BE2C (cell line): Measurements from ENCODE around the gene LRRC4C.
"Not testable (repeated sequence)": the region's sequence is repeated elsewhere in the genome, so short reads cannot be mapped to it uniquely, and the experiment has no call there.

ENCODE experiments used
- DNase-seq: peaks from one replicate; pipeline ENCODE4 v3.0.0-alpha.2; 2020
- H3K27me3 ChIP-seq: fragments of 250-450 bp; sonication (Bioruptor Pico); 2 replicates; pipeline ENCODE4 v1.5.1; 2020; ENCODE audit warnings: mild to moderate bottlenecking
- H3K36me3 ChIP-seq: fragments of 250-450 bp; sonication (Bioruptor Pico); 2 replicates; pipeline ENCODE4 v1.5.1; 2020; ENCODE audit warnings: mild to moderate bottlenecking
- H3K4me1 ChIP-seq: fragments of 250-450 bp; sonication (Bioruptor Pico); 2 replicates; pipeline ENCODE4 v1.5.1; 2020
- H3K4me3 ChIP-seq: 2 replicates; pipeline ENCODE4 v1.5.1; 2011; ENCODE audit warnings: low read depth, low read length
- H3K9me3 ChIP-seq: fragments of 250-450 bp; sonication (Bioruptor Pico); 2 replicates; pipeline ENCODE4 v1.5.1; 2020
- TF ChIP-seq, protein P1 (sequence below): IDR thresholded peaks from 2 replicates; pipeline ENCODE4 v1.5.1; 2012; ENCODE audit warnings: mild to moderate bottlenecking, low read depth, low read length

LRRC4C gene

DNA sequence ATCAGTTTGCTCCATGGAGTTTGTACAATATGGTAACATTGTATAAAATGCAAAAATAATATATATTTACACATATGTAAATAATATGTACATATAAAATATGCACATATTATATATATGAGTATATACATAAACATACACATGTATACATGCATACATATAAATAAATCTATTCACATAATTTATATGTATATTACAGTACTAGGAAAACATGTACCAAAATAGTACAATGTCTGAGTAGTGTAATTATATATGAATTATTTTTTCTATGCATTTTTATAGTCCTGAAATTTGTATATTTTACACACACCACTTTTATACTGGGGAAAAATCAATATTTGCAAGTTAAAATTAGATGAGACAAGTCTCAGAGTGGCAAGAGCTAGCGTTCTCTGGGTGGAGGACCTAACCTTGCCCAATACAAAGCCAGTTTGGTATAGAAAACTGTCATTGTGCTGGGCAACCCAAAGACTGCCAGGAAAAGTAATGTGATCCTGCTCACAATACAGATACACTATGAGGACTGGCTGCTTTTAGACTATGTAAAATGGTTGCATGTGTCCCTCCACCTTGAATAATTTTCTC lies 889.4 kb downstream of the LRRC4C start:
- no peaks in the 10 kb centered on the region for H3K9me3 ChIP-seq
- H3K36me3 ChIP-seq, result no peaks in the 10 kb centered on the region
- H3K4me1 ChIP-seq, result no peaks in the 10 kb centered on the region
- TF ChIP-seq, protein P1, sequence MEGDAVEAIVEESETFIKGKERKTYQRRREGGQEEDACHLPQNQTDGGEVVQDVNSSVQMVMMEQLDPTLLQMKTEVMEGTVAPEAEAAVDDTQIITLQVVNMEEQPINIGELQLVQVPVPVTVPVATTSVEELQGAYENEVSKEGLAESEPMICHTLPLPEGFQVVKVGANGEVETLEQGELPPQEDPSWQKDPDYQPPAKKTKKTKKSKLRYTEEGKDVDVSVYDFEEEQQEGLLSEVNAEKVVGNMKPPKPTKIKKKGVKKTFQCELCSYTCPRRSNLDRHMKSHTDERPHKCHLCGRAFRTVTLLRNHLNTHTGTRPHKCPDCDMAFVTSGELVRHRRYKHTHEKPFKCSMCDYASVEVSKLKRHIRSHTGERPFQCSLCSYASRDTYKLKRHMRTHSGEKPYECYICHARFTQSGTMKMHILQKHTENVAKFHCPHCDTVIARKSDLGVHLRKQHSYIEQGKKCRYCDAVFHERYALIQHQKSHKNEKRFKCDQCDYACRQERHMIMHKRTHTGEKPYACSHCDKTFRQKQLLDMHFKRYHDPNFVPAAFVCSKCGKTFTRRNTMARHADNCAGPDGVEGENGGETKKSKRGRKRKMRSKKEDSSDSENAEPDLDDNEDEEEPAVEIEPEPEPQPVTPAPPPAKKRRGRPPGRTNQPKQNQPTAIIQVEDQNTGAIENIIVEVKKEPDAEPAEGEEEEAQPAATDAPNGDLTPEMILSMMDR, result no peak
- no peak overlapping the region for H3K4me3 ChIP-seq
- no peak for DNase-seq
- H3K27me3 ChIP-seq, result no peaks in the 10 kb centered on the region

DNA sequence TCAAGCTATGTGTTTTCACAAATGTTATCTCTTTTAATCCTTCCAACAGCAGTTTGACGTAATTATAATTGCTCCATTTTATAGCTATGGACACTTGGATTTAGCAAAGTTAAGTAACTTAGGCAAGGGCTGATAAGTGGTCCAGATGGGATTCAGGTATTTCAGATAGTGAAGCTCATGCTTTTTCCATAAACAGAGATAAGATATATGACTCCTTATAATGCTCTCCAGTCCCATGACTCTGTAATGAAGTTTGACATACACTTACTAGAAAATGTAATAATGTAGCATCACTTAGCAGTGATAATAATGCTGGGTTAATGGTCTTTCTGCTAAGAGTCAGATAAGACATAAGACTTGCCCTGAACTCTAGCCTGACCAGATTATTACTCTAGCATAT lies 892.1 kb downstream of the LRRC4C start:
- no peaks in the 10 kb centered on the region for H3K36me3 ChIP-seq
- TF ChIP-seq, protein P1, result no peak
- no peaks in the 10 kb centered on the region for H3K4me1 ChIP-seq
- no peak overlapping the region for H3K4me3 ChIP-seq
- no peaks in the 10 kb centered on the region for H3K9me3 ChIP-seq
- no peak for DNase-seq
- no peaks in the 10 kb centered on the region for H3K27me3 ChIP-seq

DNA sequence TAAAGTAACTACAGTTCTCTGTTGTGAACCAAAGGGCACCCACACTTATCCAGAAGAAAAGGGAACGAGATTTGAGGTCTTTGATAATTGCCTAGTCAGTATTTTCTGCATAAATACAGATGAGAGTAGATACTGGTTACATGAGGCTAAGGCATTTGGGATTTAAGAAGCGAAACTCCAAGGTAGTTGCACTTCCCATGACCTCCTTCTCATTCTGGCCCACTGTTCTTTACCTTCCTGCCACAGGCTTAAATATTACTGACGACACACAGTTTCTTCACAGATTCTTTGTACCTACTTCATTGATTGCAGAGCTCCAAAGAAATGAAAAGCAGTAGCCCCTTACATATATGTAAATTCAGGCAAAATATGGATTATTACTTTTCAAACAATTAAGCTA lies 915.3 kb downstream of the LRRC4C start:
- no peaks in the 10 kb centered on the region for H3K9me3 ChIP-seq
- no peaks in the 10 kb centered on the region for H3K4me1 ChIP-seq
- no peak for DNase-seq
- H3K4me3 ChIP-seq, result no peak overlapping the region
- H3K27me3 ChIP-seq, result no peaks in the 10 kb centered on the region
- no peaks in the 10 kb centered on the region for H3K36me3 ChIP-seq
- TF ChIP-seq, protein P1, result no peak

DNA sequence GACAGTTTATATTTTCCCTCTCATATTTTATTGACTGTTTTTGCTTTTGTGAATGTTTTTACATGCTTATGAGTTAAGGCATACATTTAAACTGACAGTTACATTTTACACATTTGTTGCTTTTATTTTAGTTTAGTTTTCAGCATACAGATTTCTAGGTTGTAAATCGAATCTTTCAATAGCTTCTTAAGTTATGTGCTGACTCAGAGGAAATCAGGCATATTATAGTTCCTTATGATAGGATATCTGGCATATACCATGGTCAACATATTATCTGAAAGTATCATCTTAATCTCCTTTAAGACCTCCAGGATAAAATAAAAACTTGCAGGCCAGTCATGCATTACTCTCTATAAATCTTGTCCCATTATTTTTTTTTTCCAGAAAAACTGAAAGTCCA lies 916.6 kb downstream of the LRRC4C start:
- H3K9me3 ChIP-seq, result no peaks in the 10 kb centered on the region
- no peak for DNase-seq
- no peaks in the 10 kb centered on the region for H3K36me3 ChIP-seq
- H3K4me3 ChIP-seq, result no peak overlapping the region
- TF ChIP-seq, protein P1, result no peak
- H3K4me1 ChIP-seq, result no peaks in the 10 kb centered on the region
- H3K27me3 ChIP-seq, result no peaks in the 10 kb centered on the region

DNA sequence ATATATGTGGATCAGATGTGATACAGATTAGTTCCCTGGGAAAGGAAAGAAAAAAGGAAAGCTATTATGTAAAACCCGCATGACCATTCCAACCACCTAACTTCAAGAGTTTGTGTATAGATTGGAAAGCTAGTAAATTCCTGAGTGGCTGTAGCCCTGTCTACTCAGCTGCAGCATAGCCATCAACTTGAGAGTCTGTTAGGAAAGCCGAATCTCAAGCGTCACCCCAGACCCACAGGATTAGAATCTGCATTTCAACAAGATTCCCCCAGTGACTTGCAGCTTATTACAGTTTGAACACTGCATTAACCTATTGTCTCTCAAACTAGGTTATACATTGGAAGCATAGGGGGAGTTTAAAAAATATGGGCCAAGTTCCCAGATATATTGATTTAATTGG lies 921.7 kb downstream of the LRRC4C start:
- H3K4me1 ChIP-seq, result no peaks in the 10 kb centered on the region
- DNase-seq, result no peak
- TF ChIP-seq, protein P1, result no peak
- H3K9me3 ChIP-seq, result no peaks in the 10 kb centered on the region
- no peaks in the 10 kb centered on the region for H3K27me3 ChIP-seq
- H3K4me3 ChIP-seq, result no peak overlapping the region
- no peaks in the 10 kb centered on the region for H3K36me3 ChIP-seq

DNA sequence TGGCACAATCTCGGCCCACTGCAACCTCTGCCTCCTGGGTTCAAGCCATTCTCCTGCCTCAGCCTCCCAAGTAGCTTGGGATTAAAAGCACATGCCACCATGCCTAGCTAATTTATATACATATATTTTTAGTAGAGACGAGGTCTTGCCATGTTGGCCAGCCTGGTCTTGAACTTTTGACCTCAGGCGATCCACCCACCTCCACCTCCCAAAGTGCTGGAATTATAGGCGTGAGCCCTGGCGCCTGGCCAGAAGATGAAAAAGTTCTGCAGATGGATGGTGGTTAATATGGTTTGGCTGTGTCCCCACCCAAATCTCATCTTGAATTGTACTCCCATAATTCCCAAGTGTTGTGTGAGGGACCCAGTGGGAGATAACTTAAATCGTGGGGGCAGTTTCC lies 937.4 kb downstream of the LRRC4C start:
- not testable (repeated sequence) for H3K36me3 ChIP-seq, H3K4me1 ChIP-seq, H3K9me3 ChIP-seq, DNase-seq, H3K27me3 ChIP-seq, H3K4me3 ChIP-seq

DNA sequence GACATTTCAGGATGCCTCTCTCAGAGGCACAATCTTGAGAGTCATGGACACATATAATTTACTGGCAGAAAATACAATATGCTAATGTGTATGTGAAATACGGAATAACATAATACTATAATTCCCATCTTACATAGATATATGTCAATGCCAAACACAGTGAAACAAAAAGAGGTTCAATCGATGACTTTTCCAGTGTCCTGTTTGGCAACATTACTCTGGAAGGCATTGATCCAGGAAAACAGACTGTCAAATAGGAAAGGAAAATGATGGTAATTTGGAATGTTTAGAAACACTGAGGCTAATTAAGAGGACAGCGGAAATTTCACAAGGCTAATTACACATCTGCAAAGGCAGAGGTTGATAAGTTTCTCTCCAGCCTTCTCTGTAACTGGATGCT lies 942.3 kb downstream of the LRRC4C start:
- H3K36me3 ChIP-seq, result no peaks in the 10 kb centered on the region
- TF ChIP-seq, protein P1, result no peak
- DNase-seq, result no peak
- H3K4me3 ChIP-seq, result no peak overlapping the region
- no peaks in the 10 kb centered on the region for H3K27me3 ChIP-seq
- no peaks in the 10 kb centered on the region for H3K9me3 ChIP-seq
- H3K4me1 ChIP-seq, result no peaks in the 10 kb centered on the region
